ENCODE measurements around the gene CAMTA1. TPM values are rescaled to one million over a fixed set of nuclear protein-coding genes. Genes with fewer than 3 reads are reported as not detected.

CAMTA1 gene
- total RNA-seq, 2 experiments from 2014 or later = 45.5 to 45.6 TPM

DNA sequence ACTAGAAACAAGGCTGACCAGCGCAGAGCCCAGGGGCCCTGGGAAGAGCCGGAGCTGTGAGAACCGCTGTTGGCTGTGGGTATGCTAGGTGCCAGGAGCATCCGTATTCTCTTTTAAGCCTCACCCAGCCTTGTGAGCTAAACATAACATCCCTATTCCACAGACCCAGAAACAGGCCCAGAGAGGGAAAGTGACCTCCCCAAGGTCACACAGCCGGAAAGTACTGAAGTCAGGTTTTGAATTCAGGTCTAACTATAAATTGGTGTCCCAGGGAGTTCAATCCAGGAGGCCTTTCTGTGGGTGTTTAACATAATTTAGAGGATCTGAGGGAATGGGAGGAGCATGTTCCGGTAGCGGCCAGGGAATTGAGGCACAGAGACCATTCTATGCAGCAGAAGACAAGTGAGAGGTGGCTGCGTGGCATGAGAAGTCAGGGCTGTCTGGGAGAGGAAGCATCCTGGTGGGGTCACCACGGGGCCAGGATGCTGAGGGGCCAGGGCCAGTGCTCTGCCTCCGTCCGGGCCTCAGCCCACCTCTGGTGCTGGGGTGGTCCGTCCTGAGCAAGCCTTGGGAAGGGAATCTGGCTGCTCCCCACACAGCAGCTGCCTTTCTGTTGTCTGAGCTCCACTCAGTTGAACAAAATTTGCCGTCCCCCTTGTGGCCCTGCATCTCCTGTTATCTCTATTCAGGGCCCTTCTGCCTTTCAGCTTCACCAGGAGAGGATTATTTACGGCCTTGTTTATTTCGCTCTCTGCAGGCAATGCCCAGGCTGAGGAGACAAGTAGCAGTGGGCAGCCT is 647.0 kb downstream of the CAMTA1 start:
- DNase-seq = no peak
- H3K9me3 Mint-ChIP-seq = no peaks in the 10 kb centered on the region
- no peaks in the 10 kb centered on the region for H3K4me1 Mint-ChIP-seq
- no peak overlapping the region for H3K4me3 Mint-ChIP-seq
- ATAC-seq (ENCODE audit: low read depth) = no peak
- no peak overlapping the region for H3K27ac Mint-ChIP-seq
- peaks cover 3% of the 10 kb centered on the region for H3K27me3 Mint-ChIP-seq
- POLR2A ChIA-PET = no interaction called here
- H3K36me3 Mint-ChIP-seq = no peaks in the 10 kb centered on the region

DNA sequence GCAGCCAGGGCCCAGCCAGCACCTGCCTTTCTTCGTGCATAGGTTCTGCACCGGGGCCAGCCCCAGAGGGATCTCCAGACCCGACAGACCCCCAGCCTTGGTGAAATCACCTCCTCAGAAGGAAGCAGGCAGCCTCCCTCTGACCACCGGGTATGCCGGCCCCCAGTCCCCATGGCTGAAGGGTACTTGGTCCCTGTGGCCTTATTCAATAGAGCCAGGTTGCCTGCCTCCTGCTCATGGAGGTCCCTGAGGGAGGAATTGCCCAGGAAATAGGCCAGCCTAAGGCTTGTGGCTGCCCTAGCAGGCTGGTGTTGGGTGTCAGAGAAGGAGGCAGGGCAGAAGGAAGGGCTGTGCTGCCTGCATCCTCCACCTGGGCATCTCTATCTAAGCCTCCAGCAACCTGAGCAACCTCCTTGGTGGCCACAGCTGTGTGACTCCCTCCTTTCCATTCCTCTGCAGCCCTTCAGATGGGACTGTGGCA is 647.7 kb downstream of the CAMTA1 start:
- H3K4me1 Mint-ChIP-seq = no peaks in the 10 kb centered on the region
- H3K9me3 Mint-ChIP-seq = no peaks in the 10 kb centered on the region
- ATAC-seq (ENCODE audit: low read depth) (no peak), DNase-seq (no peak)
- no peaks in the 10 kb centered on the region for H3K36me3 Mint-ChIP-seq
- H3K4me3 Mint-ChIP-seq = no peak overlapping the region
- no peak overlapping the region for H3K27ac Mint-ChIP-seq
- peaks cover 3% of the 10 kb centered on the region for H3K27me3 Mint-ChIP-seq
- POLR2A ChIA-PET = no interaction called here

DNA sequence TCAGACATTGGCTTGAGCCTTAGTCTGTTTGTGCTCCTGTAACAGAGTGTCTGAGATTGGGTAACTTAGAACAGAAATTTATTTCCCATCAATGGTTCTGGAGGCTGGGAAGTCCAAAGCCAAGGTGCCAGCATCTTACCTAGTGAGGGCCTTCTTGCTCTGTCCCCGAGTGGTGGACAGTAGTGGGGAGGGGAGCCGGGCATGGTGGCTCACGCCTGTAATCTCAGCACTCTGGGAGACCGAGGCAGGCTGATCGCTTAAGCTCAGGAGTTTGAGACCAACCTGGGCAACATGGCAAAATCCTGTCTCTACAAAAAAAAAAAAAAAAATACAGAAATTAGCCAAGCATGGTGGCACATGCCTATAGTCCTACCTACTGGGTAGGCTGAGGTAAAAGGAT is 649.3 kb downstream of the CAMTA1 start:
- ATAC-seq (ENCODE audit: low read depth) (no peak), DNase-seq (no peak)
- Mint-ChIP-seq H3K27me3 (peaks cover 3% of the 10 kb centered on the region), H3K27ac (no peak overlapping the region), H3K9me3 (no peaks in the 10 kb centered on the region), H3K4me1 (no peaks in the 10 kb centered on the region), H3K4me3 (no peak overlapping the region), H3K36me3 (no peaks in the 10 kb centered on the region)
- POLR2A ChIA-PET = no interaction called here

DNA sequence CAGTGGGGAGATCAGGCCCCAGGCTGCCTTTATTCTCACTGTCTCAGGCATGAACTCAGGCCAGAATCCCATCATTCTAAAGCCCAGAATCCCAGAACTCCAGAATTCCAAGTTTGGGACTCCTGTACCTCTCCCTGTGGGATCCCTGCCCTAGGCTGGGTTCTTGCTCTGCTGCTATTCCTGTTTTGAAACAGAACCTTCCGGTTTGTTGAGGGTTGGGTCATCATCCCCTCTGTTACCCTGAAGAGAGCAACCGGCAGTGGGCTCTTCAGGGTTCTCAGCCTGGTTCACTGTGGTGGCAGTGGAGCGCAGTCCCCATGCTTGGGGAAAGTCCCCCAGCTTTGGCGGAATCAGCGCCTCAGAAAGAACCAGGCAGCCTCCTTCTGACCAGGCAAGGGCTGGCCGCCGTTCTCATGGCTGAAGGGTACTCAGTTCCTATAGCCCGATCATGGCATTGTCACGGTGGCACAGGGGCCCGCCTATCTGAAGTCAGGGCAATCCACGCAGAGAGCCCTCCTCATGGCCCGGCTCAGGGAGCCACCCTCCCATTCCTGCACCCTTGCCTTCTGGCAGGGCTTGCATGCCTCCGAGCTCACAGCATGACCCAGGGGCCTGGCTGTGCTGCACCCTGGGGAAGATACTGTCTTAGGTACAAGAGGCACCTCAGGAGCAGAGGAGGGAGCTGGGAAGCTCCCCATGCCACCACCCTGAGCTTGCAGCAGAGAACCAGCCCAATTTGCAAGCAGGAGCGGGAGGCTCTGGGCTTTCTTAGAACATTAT is 650.2 kb downstream of the CAMTA1 start:
- H3K4me3 Mint-ChIP-seq = no peak overlapping the region
- peaks cover 3% of the 10 kb centered on the region for H3K27me3 Mint-ChIP-seq
- no peaks in the 10 kb centered on the region for H3K9me3 Mint-ChIP-seq
- H3K36me3 Mint-ChIP-seq = no peaks in the 10 kb centered on the region
- DNase-seq (no peak), ATAC-seq (ENCODE audit: low read depth) (no peak)
- POLR2A ChIA-PET = no interaction called here
- H3K4me1 Mint-ChIP-seq = no peaks in the 10 kb centered on the region
- H3K27ac Mint-ChIP-seq = no peak overlapping the region

DNA sequence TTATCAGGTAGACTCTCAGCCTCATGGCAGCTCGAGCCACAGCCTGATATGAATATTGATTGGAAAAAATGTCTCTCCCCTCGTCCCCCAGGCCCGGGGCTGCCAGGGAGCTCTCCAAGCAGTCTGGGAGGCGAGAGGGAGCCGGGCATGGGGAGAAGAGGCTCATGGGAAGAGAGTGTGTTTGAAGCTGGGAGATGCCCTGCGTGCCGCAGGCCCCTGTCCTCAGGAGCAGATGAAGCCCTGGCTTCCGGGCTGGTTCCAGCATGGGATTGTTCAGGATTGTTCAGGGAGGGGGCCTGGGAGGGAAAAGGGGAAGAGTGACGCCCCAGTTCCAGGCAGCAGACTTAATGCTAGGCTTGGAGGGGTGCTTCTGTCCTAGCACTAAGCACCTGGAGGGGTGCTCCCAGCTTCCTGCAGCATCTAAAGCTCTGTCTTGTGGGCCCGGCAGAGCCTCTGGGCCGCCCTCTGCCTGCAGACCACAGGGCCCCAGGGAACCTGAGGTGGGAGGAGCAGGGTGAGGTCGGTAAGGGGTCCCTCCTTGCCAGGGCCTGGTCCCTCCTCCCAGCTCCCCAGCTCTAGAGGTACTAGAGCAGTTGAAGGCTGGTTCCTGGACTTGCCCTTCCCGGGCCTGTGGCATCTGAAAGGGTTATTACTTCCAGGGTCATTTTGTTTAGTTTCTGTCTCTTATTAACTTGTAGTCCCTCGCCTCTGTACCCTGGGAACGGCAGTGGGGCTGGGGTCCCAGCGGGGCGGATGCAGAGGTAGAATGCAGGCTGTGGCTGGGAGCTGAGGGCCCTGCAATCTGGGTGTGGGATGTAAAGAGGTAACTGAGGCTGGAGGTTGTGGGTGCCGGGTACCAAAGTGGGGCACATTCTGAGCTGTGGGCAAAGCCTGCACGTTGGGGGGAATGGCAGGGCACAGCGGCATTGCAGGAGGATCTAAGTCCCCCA is 651.1 kb downstream of the CAMTA1 start:
- ATAC-seq (ENCODE audit: low read depth) = no peak
- POLR2A ChIA-PET = no interaction called here

DNA sequence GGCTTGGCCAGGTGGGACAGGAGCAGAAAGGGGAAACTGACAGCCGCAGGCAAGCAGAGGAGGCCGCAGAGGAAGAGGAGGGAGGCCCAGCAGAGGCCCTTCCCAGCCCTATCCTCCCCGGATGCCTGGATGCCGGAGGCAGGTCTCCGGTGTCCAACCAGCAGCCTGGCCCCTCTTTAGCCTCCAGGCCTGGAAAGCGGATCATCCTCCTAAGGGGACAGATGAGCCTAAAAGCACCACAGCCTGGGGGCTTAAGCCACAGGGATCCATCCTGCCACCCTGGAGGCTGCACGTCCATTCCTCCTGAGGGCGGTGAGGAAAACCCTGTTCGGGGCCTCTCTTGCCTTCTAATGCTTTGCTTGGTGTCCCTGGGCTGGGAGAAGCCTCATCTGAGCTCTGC is 651.8 kb downstream of the CAMTA1 start:
- no peak for ATAC-seq (ENCODE audit: low read depth)

More for the DNA sequence above, 651.1 kb downstream of the CAMTA1 start:
- H3K4me1 Mint-ChIP-seq = no peaks in the 10 kb centered on the region
- no peak for DNase-seq
- H3K27me3 Mint-ChIP-seq = peaks cover 3% of the 10 kb centered on the region
- no peak overlapping the region for H3K4me3 Mint-ChIP-seq
- H3K9me3 Mint-ChIP-seq = no peaks in the 10 kb centered on the region
- H3K36me3 Mint-ChIP-seq = no peaks in the 10 kb centered on the region
- H3K27ac Mint-ChIP-seq = no peak overlapping the region

DNA sequence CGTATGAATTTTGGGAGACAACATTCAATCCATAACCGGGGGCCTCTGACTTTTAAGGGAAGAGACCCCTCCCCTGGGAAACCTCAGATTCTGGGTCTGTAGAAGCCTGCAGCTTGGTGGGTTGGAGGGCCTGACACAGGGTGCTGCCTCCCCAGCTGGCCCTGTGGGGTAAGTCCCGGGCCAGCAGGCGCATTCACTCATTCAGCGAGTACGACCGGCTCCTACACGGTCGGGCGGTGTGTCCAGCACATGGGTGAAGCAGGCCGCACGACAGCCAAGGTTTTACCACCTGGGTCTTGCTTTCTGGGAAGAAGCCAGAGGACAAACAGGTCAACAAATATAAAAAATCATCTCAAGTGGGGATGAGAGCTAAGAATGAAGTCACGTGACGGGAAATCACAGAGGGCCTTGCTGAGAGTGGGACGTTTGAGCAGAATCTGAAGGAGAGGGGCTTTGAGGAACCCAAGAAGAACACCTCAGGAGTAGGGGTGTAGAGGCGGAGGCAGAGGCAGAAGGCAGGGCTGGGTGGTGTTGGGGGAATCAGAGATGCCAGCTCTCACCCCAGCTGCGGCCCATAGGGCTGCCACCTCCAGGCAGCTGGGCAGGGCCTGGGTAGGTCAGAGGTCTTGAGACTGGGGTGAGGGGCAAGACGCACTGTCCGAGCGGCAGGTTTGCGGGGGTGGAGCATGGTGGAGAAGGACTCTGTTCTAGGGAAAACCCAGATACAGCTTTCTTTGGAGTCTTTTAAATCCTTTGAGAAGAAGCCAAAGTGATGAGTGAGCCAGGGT is 652.5 kb downstream of the CAMTA1 start:
- Mint-ChIP-seq H3K9me3 (no peaks in the 10 kb centered on the region), H3K27me3 (peaks cover 3% of the 10 kb centered on the region), H3K36me3 (no peaks in the 10 kb centered on the region), H3K27ac (no peak overlapping the region), H3K4me1 (no peaks in the 10 kb centered on the region), H3K4me3 (no peak overlapping the region)
- no peak for DNase-seq
- POLR2A ChIA-PET = no interaction called here
- no peak for ATAC-seq (ENCODE audit: low read depth)

More for the DNA sequence above, 651.8 kb downstream of the CAMTA1 start:
- no peak for DNase-seq
- no peaks in the 10 kb centered on the region for H3K36me3 Mint-ChIP-seq
- POLR2A ChIA-PET = no interaction called here
- H3K4me1 Mint-ChIP-seq = no peaks in the 10 kb centered on the region
- no peak overlapping the region for H3K4me3 Mint-ChIP-seq
- H3K9me3 Mint-ChIP-seq = no peaks in the 10 kb centered on the region
- H3K27ac Mint-ChIP-seq = no peak overlapping the region
- H3K27me3 Mint-ChIP-seq = peaks cover 3% of the 10 kb centered on the region

DNA sequence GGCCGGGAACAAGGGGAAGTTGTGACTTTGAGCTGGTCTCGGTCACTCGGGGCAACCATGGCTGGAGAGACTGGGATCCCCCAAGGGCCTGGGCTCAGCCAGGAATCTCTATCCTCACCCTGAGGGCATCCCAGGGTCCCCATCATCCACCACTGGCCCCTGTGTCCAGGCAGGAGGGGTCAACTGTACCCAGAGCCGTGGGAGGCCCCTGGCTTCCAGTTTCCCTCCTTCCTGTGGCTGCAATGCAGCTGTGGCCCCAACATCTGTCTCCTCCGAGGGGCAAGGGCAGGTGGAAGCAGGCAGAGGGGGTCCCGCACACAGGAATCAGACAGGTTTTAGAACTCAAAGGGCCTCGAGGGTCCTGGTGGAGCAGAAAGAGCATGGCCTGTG is 653.1 kb downstream of the CAMTA1 start:
- POLR2A ChIA-PET = no interaction called here
- no peak for ATAC-seq (ENCODE audit: low read depth)
- Mint-ChIP-seq H3K36me3 (no peaks in the 10 kb centered on the region), H3K27ac (no peak overlapping the region), H3K9me3 (no peaks in the 10 kb centered on the region), H3K4me1 (no peaks in the 10 kb centered on the region), H3K4me3 (no peak overlapping the region), H3K27me3 (peaks cover 3% of the 10 kb centered on the region)
- DNase-seq = no peak

DNA sequence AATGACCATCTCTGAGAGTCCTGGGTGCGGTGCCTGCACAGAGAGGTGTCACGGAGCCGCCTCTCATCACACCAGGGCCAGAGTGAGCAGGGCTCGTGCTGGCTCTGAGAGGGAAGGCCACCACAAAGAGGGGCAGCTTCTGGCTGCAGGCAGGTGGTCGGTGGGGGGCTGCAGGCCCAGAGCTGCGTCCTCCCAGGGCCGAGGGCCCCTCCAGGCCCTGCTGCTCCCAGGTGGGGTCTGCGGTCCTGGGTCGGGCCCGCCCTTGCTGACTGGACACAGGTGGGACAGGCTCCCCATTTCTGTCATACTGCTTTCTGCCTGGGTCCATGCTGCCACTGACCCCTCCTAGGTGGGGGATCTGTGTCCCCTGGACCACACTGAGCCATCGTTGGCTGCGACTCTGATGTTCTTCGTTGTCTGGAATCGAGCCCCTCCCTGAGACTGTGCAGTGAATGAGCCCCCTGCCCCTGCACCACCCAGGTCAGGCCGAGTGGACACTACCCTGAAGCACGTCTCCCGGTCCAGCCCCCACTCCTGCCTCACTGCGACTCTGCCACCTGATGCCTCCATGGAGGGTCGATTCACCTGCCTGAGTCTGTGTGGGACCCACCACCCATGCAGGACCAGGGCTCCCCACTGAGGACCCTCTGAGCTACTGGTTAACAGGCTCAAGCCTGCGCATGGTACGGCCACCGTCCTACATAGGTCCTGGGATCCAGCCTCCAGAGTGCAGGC is 653.8 kb downstream of the CAMTA1 start:
- Mint-ChIP-seq H3K27ac (no peak overlapping the region), H3K36me3 (no peaks in the 10 kb centered on the region), H3K27me3 (peaks cover 2% of the 10 kb centered on the region), H3K9me3 (no peaks in the 10 kb centered on the region), H3K4me1 (no peaks in the 10 kb centered on the region), H3K4me3 (no peak overlapping the region)
- DNase-seq (no peak), ATAC-seq (ENCODE audit: low read depth) (no peak)
- POLR2A ChIA-PET = no interaction called here

DNA sequence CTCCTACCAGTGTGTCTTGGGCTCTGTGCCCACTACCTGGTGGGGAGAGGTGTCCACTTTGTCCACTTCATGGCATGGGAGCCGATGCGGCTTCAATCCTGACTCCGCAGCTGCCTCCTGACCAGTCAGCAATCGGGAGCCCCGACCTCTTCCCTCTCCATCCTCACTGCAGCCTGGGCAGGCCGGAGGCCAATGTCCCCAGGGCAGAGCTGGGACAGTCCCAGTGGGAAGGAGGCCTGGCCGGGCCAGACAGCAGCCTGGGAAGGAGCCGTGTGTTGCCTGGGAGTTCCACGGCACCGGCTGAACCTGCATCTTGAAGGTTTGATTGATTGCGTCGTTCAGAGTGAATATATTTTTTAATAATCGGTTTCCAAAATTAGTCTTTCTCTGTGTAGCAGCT is 654.9 kb downstream of the CAMTA1 start:
- POLR2A ChIA-PET = no interaction called here

DNA sequence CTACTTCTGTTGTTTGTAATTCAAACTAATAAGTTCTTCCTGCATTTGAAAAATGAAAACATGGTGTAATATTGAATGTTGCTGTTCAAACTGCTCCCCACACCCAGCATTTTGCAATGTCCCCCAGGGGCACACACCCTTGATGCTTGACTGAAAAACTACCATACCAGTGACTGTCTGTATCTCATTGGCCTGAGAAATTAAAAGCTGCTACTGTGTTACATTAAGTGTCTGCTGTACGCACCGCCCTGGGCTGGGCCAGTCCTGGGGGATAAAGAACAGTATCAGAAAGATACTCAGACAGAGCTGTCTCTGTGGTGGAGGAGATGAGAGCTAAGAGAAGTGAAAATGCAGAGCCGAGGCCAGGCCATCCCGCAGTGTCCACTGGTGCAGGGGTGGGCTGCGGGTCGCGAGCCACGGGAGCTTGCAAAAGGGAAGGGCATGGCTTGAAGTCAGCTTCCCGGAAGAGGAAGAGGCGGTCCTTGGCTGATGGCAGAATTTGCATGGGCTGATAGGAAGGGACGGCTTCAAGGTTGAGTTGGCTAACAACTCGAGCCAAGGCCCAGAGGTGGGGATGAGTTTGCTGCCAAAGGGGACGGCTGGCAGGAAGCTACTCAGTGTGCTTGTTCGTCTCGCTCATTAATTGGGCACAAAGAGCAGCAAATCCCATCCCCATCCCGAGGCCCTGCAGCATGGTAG is 656.0 kb downstream of the CAMTA1 start:
- Mint-ChIP-seq H3K9me3 (no peaks in the 10 kb centered on the region), H3K27ac (no peak overlapping the region), H3K4me1 (no peaks in the 10 kb centered on the region), H3K36me3 (no peaks in the 10 kb centered on the region), H3K27me3 (no peaks in the 10 kb centered on the region), H3K4me3 (no peak overlapping the region)
- no peak for DNase-seq
- POLR2A ChIA-PET = no interaction called here
- ATAC-seq (ENCODE audit: low read depth) = no peak

More for the DNA sequence above, 654.9 kb downstream of the CAMTA1 start:
- Mint-ChIP-seq H3K27ac (no peak overlapping the region), H3K4me3 (no peak overlapping the region), H3K9me3 (no peaks in the 10 kb centered on the region), H3K27me3 (no peaks in the 10 kb centered on the region), H3K4me1 (no peaks in the 10 kb centered on the region), H3K36me3 (no peaks in the 10 kb centered on the region)
- ATAC-seq (ENCODE audit: low read depth) = no peak
- DNase-seq = no peak

DNA sequence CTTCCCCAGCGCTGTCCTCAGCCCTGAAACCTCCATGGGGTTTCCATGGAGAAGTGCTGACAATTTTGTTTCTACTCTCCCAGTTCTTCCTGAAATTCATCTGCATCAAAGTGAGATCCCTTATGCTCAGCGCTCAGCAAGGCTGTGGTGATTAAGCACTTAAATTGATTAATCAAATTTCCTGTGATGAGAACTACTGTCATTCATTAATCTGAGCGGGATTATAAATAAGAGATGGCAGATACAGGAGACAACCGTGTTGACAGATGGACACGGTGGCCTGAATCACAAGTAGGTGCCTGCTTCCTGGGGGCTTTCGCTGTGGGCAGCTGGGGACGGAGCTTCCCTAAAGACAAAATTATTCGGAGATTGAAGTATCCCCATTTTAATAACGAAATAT is 656.8 kb downstream of the CAMTA1 start:
- ATAC-seq (ENCODE audit: low read depth) = no peak
- H3K27ac Mint-ChIP-seq = no peak overlapping the region
- no peak overlapping the region for H3K4me3 Mint-ChIP-seq

More for the DNA sequence above, 656.8 kb downstream of the CAMTA1 start:
- DNase-seq = no peak
- Mint-ChIP-seq H3K36me3 (no peaks in the 10 kb centered on the region), H3K27me3 (no peaks in the 10 kb centered on the region), H3K4me1 (no peaks in the 10 kb centered on the region), H3K9me3 (no peaks in the 10 kb centered on the region)
- POLR2A ChIA-PET = no interaction called here
